Measurements from ENCODE around the gene GNB1L.

- TF ChIP-seq CTCF (IDR thresholded peaks at IDR 0.05) (no peak), POLR2A (IDR thresholded peaks at IDR 0.05) (no peak), POLR2AphosphoS5 (IDR thresholded peaks at IDR 0.05) (no peak), EP300 (IDR thresholded peaks at IDR 0.05) (no peak)
Observed at GRCh38 chr22:19811811-19812771, 42.6 kb downstream of the GNB1L start.

Measured in gastroesophageal sphincter (tissue), 3 donors.